Heart left ventricle (tissue), 16 donors: ENCODE data around the gene NUTF2. TPM values are rescaled to one million over a fixed set of nuclear protein-coding genes. Genes with fewer than 3 reads are reported as not detected.

ENCODE experiments used
- ATAC-seq, 4 donors: fragments of 200-7000 bp; cut with Tn5 transposase; one replicate each; pipeline ENCODE4 v1.9.1; 2020 to 2022; ENCODE audit warnings: moderate library complexity in 4 of 4, mild to moderate bottlenecking in 3 of 4, moderate number of reproducible peaks in 1 of 4
- DNase-seq, 5 donors: peaks; one replicate each; pipeline ENCODE4 v3.0.0-alpha.2; 2020
- H3K27ac ChIP-seq, 12 donors: fragments of 200-600 bp; sonication (generic) in 4 of 12; one replicate each; pipeline versions ENCODE4 v1.5.0 to v1.8.0; 2016 to 2022; ENCODE audit warnings: mild to moderate bottlenecking in 2 of 12
- H3K27me3 ChIP-seq, 9 donors: fragments of 200-600 bp; sonication (generic) in 2 of 9; one replicate each; pipeline versions ENCODE4 v1.5.1 to v1.8.0; 2016 to 2022; ENCODE audit warnings: mild to moderate bottlenecking in 3 of 9
- H3K36me3 ChIP-seq, 9 donors: fragments of 200-600 bp; sonication (generic) in 2 of 9; one replicate each; pipeline versions ENCODE4 v1.5.0 to v1.8.0; 2018 to 2022; ENCODE audit warnings: mild to moderate bottlenecking in 2 of 9
- H3K4me1 ChIP-seq, 12 donors: fragments of 200-600 bp; sonication (generic) in 4 of 12; one replicate each; pipeline versions ENCODE4 v1.5.0 to v1.8.0; 2016 to 2022; ENCODE audit warnings: mild to moderate bottlenecking in 3 of 12
- H3K4me3 ChIP-seq, 12 donors: fragments of 200-600 bp; sonication (generic) in 4 of 12; one replicate each; pipeline versions ENCODE4 v1.5.0 to v1.8.0; 2017 to 2022; ENCODE audit warnings: mild to moderate bottlenecking in 9 of 12, moderate library complexity in 4 of 12
- H3K9me3 ChIP-seq, 12 donors: fragments of 200-600 bp; sonication (generic) in 4 of 12; one replicate each; pipeline versions ENCODE4 v1.5.0 to v1.8.0; 2016 to 2022; ENCODE audit warnings: mild to moderate bottlenecking in 1 of 12
- POLR2A ChIP-seq, 2 donors: fragments of 450-650 bp; IDR thresholded peaks; one replicate each; pipeline ENCODE4 v1.6.1; 2017; ENCODE audit warnings: antibody characterized with exemption in 2 of 2, mild to moderate bottlenecking in 2 of 2, moderate library complexity in 2 of 2
- WGBS, 4 donors: extraction: QIAGEN DNeasy Blood & Tissue Kit in 2 of 4; methylation state at CpG; one replicate each; pipeline versions ENCODE4 v1.1.5 to v1.1.7; 2013 to 2018; 5-methylcytosine and 5-hydroxymethylcytosine counted together
- intact Hi-C, 10 donors: fragments of 100-400 bp; cut with DNase I; formaldehyde crosslinking; loops; one replicate each; pipeline versions ENCODE4 v1.11.1 to v1.14.2; 2022
- polyA plus RNA-seq, 2 donors: library from polyadenylated mRNA; stranded (reverse); fragments of 200-250 nt; gene quantifications; one replicate each; pipeline ENCODE4 v1.2.3, GENCODE V29; 2013
- total RNA-seq, 9 donors: library from RNA; depleted of rRNA in 2 of 9; stranded (reverse); fragments of >200 nt in 2 of 9; fragmentation: NEBNext Ultra II Directional in 3 of 9; extraction: Animal tissue kit (Norgen Biotek cat#: 25700) in 3 of 9; gene quantifications; one replicate each; pipeline versions ENCODE4 v1.1.0 to v1.2.4, GENCODE V29; 2016 to 2023
- TF ChIP-seq, protein P1 (sequence below), 12 donors: fragments of 200-600 bp; sonication (generic) in 4 of 12; IDR thresholded peaks; one replicate each; pipeline versions ENCODE4 v1.5.0 to v1.8.0; 2018 to 2022; ENCODE audit warnings: antibody characterized with exemption in 12 of 12, mild to moderate bottlenecking in 5 of 12
- donor health status: ischemic (EF 13 %, LVEDD 7.1; RV severe dilation, severe dysfunction).
- donor health status: healthy with polysubstance abuse.
- donor health status: DM: no; HTN: yes; CAD: no.
- donor health status: DM: no; HTN: no; CAD: no.
- donor health status: ischemic (EF 25% LVEDD 6.9; RV normal size, moderate dysfunction).
- donor health status: ischemic (EF 25% LVEDD 5.7; RV mildly dilated, moderate dysfunction).
- donor health status: healthy.
- donor health status: DM: yes; HTN: yes; CAD: no.
- donor health status: ischemic (EF 35%, LVEDD 5.7; RV mildly dilated, moderate dysfunction).
- donor health status: nonischemic (EF 11% LVEDD 7.7; RV severe dilation, severe dysfunction).
- donor health status: DM: yes; HTN: yes; CAD: no.
- donor health status: PGD.
- donor health status: ischemic (EF 29% LVEDD 5.4; RV normal size, mild dysfunction).
- donor health status: nonischemic (EF 23%, LVEDD 6.1; RV moderate dilation, normal function).

The NUTF2 gene
- total and polyA plus RNA-seq, 11 donors: 66.5 to 191 (median 93.9) TPM

DNA sequence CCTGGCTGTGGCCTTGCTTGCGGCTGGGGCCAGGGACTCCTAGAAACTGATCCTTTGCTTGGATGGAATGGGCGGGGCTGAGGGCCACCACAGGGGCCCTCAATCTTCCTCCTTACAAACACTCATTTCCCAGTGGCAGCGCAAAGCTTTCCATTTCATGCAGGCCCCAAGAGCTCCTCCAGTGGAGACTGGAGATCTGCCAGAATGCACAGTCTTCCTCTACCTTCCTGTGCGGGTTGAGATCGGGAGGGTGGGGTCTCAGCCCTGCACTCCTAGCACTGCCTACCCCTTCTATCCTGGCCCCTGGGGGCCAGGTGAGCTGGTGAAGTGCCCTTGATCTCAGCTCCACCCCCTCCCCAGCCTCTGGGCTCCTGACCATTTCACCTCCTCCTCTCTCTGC lies 39.7 kb downstream of the NUTF2 start:
- peaks cover 0 to 50% (median 35%) of the 10 kb centered on the region in 9 donors for H3K36me3 ChIP-seq
- no peak overlapping the region for H3K4me3 ChIP-seq
- H3K4me1 ChIP-seq: peaks cover 0 to 38% (median 28%) of the 10 kb centered on the region in 12 donors
- no peak for TF ChIP-seq POLR2A (IDR thresholded peaks at IDR 0.05)
- TF ChIP-seq, protein P1, sequence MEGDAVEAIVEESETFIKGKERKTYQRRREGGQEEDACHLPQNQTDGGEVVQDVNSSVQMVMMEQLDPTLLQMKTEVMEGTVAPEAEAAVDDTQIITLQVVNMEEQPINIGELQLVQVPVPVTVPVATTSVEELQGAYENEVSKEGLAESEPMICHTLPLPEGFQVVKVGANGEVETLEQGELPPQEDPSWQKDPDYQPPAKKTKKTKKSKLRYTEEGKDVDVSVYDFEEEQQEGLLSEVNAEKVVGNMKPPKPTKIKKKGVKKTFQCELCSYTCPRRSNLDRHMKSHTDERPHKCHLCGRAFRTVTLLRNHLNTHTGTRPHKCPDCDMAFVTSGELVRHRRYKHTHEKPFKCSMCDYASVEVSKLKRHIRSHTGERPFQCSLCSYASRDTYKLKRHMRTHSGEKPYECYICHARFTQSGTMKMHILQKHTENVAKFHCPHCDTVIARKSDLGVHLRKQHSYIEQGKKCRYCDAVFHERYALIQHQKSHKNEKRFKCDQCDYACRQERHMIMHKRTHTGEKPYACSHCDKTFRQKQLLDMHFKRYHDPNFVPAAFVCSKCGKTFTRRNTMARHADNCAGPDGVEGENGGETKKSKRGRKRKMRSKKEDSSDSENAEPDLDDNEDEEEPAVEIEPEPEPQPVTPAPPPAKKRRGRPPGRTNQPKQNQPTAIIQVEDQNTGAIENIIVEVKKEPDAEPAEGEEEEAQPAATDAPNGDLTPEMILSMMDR (IDR thresholded peaks at IDR 0.05): no peak
- 92 to 96% (median 95%) methylated on average over 5 of the region's 5 CpGs for WGBS, 4 donors
- intact Hi-C loops: loop anchor here in 2 of 10 donors (10.0 kb wide), 2 partner anchors 148 to 158 kb away; no protein-coding TSS in a partner anchor
- H3K27me3 ChIP-seq: no peaks in the 10 kb centered on the region
- H3K27ac ChIP-seq: no peak overlapping the region
- no peak for ATAC-seq
- DNase-seq: no peak
- H3K9me3 ChIP-seq: no peaks in the 10 kb centered on the region

DNA sequence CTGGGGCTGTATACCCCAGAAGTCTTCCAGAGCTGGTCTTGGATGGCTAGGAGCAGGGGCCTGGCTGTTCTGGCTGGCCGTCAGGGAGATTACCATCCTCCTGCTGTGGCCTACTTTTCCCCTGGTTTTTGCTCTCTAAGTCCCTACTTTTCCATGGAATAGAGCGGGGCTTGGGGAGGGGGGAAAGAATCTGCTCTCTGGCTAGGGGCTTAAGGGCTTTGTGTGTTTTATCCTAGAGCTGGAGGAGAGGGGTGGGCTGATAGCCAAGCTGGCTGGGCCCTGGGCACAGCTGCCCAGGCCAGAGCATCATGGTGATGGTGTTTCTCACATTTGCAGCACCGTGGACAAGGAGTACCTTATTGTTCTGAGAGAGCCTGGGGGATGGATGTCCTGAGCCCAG lies 41.6 kb downstream of the NUTF2 start:
- peaks cover 5 to 29% (median 17%) of the 10 kb centered on the region in 12 donors for H3K4me1 ChIP-seq
- no peak for DNase-seq
- no peak for TF ChIP-seq POLR2A (IDR thresholded peaks at IDR 0.05)
- TF ChIP-seq, protein P1 (IDR thresholded peaks at IDR 0.05): no peak
- ATAC-seq: no peak
- H3K36me3 ChIP-seq: peaks cover 0 to 31% (median 17%) of the 10 kb centered on the region in 9 donors
- no peaks in the 10 kb centered on the region for H3K27me3 ChIP-seq
- intact Hi-C loops: loop anchor here in 2 of 10 donors (10.0 kb wide), 2 partner anchors 146 to 156 kb away; no protein-coding TSS in a partner anchor
- WGBS, 4 donors: 82 to 100% (median 89%) methylated on average over 3 of the region's 3 CpGs
- no peak overlapping the region for H3K4me3 ChIP-seq
- no peaks in the 10 kb centered on the region for H3K9me3 ChIP-seq
- no peak overlapping the region for H3K27ac ChIP-seq

DNA sequence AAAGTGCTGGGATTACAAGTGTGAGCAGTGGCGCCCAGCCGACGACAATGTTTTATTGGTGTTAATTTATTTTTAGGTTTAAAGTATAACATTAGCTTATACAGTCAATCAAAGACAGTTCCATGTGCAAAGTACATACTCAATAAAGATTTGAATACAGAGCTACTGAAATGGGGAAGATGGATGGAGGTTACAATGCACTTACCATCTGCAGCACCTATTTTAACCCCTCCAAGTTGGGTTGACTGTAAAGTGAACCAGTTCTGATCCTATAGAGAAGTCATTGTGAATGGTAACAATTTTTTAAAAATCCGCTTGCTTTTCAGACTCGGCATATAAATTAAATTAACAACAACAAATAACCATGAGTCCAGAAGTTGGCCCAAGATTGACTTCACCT lies 45.6 kb downstream of the NUTF2 start:
- intact Hi-C loops: no loop called here
- DNase-seq: no peak
- no peaks in the 10 kb centered on the region for H3K9me3 ChIP-seq
- TF ChIP-seq, protein P1 (IDR thresholded peaks at IDR 0.05): no peak
- TF ChIP-seq POLR2A (IDR thresholded peaks at IDR 0.05): no peak
- H3K36me3 ChIP-seq: no peaks in the 10 kb centered on the region
- peak overlapping the region in 10 of 12 donors; percentile 71 to 98 (median 86) for H3K27ac ChIP-seq
- 74 to 81% (median 79%) methylated on average over 5 of the region's 5 CpGs for WGBS, 4 donors
- H3K4me3 ChIP-seq: peak overlapping the region in 11 of 12 donors; percentile 68 to 99 (median 88)
- no peak for ATAC-seq
- H3K4me1 ChIP-seq: peaks cover 15 to 48% (median 41%) of the 10 kb centered on the region in 12 donors
- H3K27me3 ChIP-seq: no peaks in the 10 kb centered on the region

DNA sequence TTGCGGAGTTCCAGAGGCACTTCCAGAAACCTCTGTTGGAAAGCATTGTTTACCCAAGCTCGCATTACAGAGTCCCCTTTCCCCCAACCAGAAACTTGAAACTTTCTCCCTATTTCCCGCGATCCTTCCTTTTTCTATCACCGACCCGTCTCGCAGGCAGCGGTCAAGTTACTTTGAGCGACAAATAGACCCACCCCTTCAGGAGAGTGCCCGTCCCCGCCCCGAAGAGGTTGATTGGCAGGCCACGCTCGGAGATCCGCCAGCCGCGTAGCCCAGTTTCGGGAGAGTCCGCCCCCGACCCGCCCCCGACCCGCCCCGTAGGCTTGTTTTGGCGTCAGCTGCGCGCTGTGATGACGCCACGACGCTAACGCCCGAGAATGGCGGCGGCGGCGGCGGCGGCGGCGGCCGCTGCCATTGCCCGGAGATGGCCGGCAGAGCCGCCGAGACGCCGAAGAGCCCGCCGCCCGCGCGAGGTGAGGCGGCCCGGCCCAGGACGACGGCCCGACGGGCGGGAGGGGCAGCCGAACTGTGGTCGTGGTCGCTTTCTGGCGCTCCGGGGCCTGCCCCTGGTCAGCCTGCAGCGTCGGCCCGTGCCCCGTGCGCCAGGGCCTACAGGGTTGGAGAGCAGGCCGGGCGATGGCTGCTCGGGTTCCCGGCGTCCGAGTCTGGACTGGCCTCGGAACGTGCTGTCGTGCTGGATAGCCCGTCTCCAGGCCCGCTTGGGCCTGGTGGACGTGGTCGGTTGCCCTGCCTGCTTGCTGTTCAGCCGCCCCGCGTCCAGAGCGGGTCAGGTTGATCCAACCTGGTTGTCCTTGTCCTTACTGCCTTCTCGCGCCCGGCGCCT lies 46.4 kb downstream of the NUTF2 start, which contains the start of gene PSKH1:
Gene PSKH1 (plus strand): TSS at position 356 of the 844 bp plus-strand sequence. CDS start 15,496 bp downstream, outside the sequence.
- Histone ChIP-seq H3K36me3 (no peaks in the 10 kb centered on the region), H3K9me3 (no peaks in the 10 kb centered on the region), H3K4me1 (peaks cover 15 to 55% (median 48%) of the 10 kb centered on the region in 12 donors), H3K27ac (peak within 1 kb of the TSS; percentile 91 to 98 (median 93)), H3K27me3 (no peaks in the 10 kb centered on the region), H3K4me3 (peak within 1 kb of the TSS; percentile 68 to 99 (median 86))
- WGBS, 4 donors: 0 to 1% (median 1%) methylated on average over 38 to 90 of the region's 90 CpGs
- ATAC-seq (peak; percentile 98 to 99 (median 98)), DNase-seq (peak; percentile 97 to 98 (median 97))
- TF ChIP-seq, protein P1 (IDR thresholded peaks at IDR 0.05): no peak
- peak; percentile 83 to 92 for TF ChIP-seq POLR2A (IDR thresholded peaks at IDR 0.05)
- intact Hi-C loops: no loop called here
